Karpas-422 (cell line): ENCODE results near the gene CFAP20. TPM values are rescaled to one million over a fixed set of nuclear protein-coding genes. Genes with fewer than 3 reads are reported as not detected.
"Not testable (repeated sequence)": the region's sequence is repeated elsewhere in the genome, so short reads cannot be mapped to it uniquely, and the experiment has no call there.

Source experiments
- DNase-seq: peaks from one replicate; pipeline ENCODE4 v3.0.0-alpha.2; 2015
- H2AFZ ChIP-seq: fragments of 200-600 bp; sonication (generic); 2 replicates; pipeline ENCODE4 v1.6.1; 2014; ENCODE audit warnings: antibody characterized with exemption, low read length, mixed read lengths
- H3K27ac ChIP-seq: fragments of 200-600 bp; sonication (generic); 2 replicates; pipeline ENCODE4 v1.5.1; 2014; ENCODE audit warnings: mild to moderate bottlenecking, low read length, moderate library complexity
- H3K27me3 ChIP-seq: fragments of 200-600 bp; sonication (generic); 2 replicates; pipeline ENCODE4 v1.6.1; 2014; ENCODE audit warnings: low read length, mixed read lengths
- H3K36me3 ChIP-seq: fragments of 200-600 bp; sonication (generic); 2 replicates; pipeline ENCODE4 v1.6.1; 2014; ENCODE audit warnings: low read length, mixed read lengths; ENCODE audit not compliant: insufficient read depth
- H3K4me1 ChIP-seq: fragments of 200-600 bp; sonication (generic); 2 replicates; pipeline ENCODE4 v1.6.1; 2014; ENCODE audit warnings: mild to moderate bottlenecking, low read length, mixed read lengths
- H3K4me2 ChIP-seq: fragments of 200-600 bp; sonication (generic); 2 replicates; pipeline ENCODE4 v1.6.1; 2014; ENCODE audit warnings: low read length, low read depth, mild to moderate bottlenecking; ENCODE audit not compliant: poor library complexity, severe bottlenecking
- H3K4me3 ChIP-seq: fragments of 200-600 bp; sonication (generic); 2 replicates; pipeline ENCODE4 v1.5.1; 2014; ENCODE audit warnings: mild to moderate bottlenecking, antibody characterized with exemption, low read length, mixed read lengths
- H3K79me2 ChIP-seq: fragments of 200-600 bp; sonication (generic); 2 replicates; pipeline ENCODE4 v1.6.1; 2014; ENCODE audit warnings: mild to moderate bottlenecking, low read length, mixed read lengths
- H3K9ac ChIP-seq: fragments of 200-600 bp; sonication (generic); 2 replicates; pipeline ENCODE4 v1.6.0; 2014; ENCODE audit warnings: low read length
- H3K9me2 ChIP-seq: fragments of 200-600 bp; sonication (generic), shearing (Covaris generic); replicated peaks from 2 replicates; pipeline ENCODE4 v1.6.0; 2014; ENCODE audit warnings: mild to moderate bottlenecking, low read length, moderate library complexity; ENCODE audit not compliant: insufficient read depth
- H3K9me3 ChIP-seq: fragments of 300-700, 200-600 bp; sonication (generic); 2 replicates; pipeline ENCODE4 v1.6.1; 2014; ENCODE audit warnings: low read length, mixed read lengths
- H4K20me1 ChIP-seq: fragments of 200-600 bp; sonication (generic); 2 replicates; pipeline ENCODE4 v1.6.1; 2014; ENCODE audit warnings: mild to moderate bottlenecking, antibody characterized with exemption, low read length, low read depth; ENCODE audit not compliant: insufficient read depth
- total RNA-seq: library from RNA; depleted of rRNA; stranded (reverse); fragments of >200 nt; shearing (Covaris generic); gene quantifications from 2 replicates; pipeline ENCODE4 v1.2.3, GENCODE V29; 2014; ENCODE audit warnings: low replicate concordance

Gene CFAP20
- total RNA-seq, 1 experiment from 2014 or later, result 60.5 TPM

DNA sequence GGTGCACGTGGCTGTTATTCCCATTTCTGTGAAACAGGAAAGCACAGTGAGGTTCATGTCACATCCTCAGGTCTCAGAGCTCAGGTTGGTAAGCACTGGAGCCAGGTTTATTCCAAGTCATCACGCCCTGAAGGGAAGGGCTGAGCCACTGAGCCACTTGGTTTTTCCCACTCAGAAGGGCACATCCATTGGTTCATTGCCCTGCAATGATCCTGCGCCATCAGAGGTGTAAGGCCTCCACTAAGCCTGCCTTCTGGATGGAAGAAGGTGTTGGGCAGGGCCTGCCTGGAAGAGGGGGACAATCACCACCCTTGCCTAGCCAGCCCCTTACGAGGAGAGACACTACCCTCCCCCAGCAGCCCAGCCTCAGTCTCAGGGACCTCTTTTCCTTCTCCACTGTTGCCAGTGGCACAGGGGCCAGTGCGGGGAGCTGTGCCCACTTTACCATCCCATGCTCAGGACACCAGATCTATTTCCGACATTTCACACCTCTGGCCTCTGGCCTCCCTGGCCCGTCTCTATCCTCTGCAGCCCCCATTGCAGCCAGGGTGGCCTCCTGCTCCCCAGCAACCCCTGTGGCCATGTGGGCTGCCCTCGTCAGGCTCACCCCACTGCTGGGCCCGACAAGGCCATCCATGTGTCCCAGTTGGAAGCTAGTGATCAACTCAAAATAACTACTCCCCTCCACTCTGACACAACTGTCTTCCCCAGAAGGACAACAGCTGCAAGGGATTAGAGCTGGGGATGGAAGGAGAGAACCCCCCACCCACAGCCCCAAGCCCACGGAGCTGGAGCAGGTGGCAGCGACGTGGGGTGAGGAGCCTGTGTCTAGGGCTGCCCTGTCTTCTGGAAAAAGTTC is 29.9 kb downstream of the CFAP20 start:
- Histone ChIP-seq H3K79me2 (no peaks in the 10 kb centered on the region), H3K4me3 (no peak overlapping the region), H4K20me1 (no peaks in the 10 kb centered on the region), H3K27me3 (no peaks in the 10 kb centered on the region), H3K27ac (no peak overlapping the region), H2AFZ (no peak overlapping the region), H3K9me2 (no peaks in the 10 kb centered on the region), H3K4me2 (no peak overlapping the region), H3K9ac (no peak overlapping the region), H3K9me3 (no peaks in the 10 kb centered on the region), H3K36me3 (no peaks in the 10 kb centered on the region), H3K4me1 (peaks cover 4% of the 10 kb centered on the region)
- DNase-seq, result no peak

DNA sequence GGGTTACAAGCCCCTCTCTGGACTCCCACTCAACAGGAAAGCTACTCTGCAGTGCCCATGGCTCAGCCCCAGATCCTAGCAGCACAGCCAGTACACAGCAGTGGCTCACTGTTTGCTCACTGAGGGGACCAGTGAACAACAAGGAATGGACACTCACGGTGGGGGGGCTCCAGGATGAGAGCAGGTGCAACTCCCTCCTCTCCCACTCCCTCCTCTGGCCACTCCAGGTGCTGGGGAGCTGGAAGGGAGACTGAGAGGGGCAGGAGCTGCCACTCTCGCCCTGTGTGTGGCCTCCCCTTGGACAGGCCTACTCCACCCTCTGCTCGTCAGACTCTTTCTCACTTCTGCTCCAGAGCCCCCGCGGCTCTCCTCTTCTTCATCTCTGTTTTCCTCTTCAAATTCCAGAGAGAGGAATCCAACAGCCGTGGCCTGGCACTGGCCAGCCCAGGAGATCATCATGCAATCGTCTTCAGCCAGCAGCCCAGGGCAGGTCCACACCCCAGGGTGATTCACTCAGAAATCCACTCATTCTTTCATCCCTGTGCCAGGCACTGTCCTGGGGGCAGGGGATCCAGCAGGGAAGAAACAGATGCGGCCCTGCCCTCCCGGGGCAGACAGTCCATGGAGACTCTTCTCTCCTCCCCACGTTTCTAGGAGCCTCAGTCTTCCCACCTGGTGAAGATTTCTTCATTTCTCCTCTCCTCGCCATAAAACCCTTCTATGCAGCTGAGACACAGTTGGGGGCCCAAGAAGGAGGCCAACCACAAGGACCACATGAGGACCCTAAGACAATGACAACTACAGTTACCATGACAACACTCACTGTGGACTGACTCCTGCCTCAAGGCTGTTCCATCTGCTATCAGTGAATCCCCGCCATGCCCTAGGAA is 30.7 kb downstream of the CFAP20 start:
- Histone ChIP-seq H3K79me2 (no peaks in the 10 kb centered on the region), H3K27ac (no peak overlapping the region), H3K4me2 (no peak overlapping the region), H3K4me1 (peaks cover 4% of the 10 kb centered on the region), H3K4me3 (no peak overlapping the region), H3K36me3 (no peaks in the 10 kb centered on the region), H4K20me1 (no peaks in the 10 kb centered on the region), H3K9me3 (no peaks in the 10 kb centered on the region), H3K9ac (no peak overlapping the region), H3K27me3 (no peaks in the 10 kb centered on the region), H3K9me2 (no peaks in the 10 kb centered on the region), H2AFZ (no peak overlapping the region)
- DNase-seq, result no peak

DNA sequence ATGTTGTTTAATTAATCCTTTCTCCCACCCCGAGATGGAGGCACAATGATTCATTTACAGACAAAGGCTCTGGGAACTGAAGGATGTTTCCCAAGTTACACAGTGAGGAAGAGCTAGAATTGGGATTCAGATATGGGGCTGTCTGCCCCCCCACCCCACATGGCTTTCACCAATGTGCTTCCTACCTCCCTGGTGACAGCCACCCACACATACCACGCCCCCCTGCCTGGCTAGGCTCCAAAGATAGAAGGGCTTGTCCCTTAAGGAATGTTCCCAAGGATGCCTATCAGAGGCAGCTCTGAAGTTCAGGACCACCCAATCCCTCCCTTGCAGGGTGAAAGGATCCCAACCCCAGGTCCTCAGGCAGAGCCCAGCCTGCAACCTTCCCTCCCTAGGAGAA is 32.9 kb downstream of the CFAP20 start:
- no peaks in the 10 kb centered on the region for H3K9me2 ChIP-seq
- H3K4me3 ChIP-seq, result no peak overlapping the region
- H3K4me2 ChIP-seq, result no peak overlapping the region
- H3K27ac ChIP-seq, result no peak overlapping the region
- H3K9ac ChIP-seq, result no peak overlapping the region
- no peaks in the 10 kb centered on the region for H4K20me1 ChIP-seq
- no peak for DNase-seq
- H2AFZ ChIP-seq, result no peak overlapping the region
- no peaks in the 10 kb centered on the region for H3K9me3 ChIP-seq
- no peaks in the 10 kb centered on the region for H3K79me2 ChIP-seq
- no peaks in the 10 kb centered on the region for H3K27me3 ChIP-seq
- no peaks in the 10 kb centered on the region for H3K4me1 ChIP-seq
- H3K36me3 ChIP-seq, result no peaks in the 10 kb centered on the region

DNA sequence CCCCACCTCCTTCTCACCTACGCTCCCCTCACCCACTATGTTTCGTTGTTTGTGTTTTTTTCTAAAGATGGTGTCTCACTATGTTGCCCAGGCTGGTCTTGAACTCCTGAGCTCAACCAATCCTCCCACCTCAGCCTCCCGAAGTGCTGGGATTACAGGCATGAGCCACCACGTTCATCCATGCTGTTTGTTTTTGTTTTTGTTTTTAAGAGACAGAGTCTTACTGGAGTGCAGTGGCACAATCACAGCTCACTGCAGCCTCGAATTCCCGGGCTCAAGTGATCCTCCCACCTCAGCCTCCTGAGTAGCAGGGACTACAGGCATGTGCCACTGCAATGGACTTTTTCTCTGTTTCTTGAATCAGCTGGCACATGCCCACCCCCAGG is 33.6 kb downstream of the CFAP20 start:
- not testable (repeated sequence) for H3K36me3 ChIP-seq, H3K27ac ChIP-seq, H3K9me2 ChIP-seq, H2AFZ ChIP-seq, H3K9me3 ChIP-seq, H3K4me3 ChIP-seq, H4K20me1 ChIP-seq, DNase-seq, H3K27me3 ChIP-seq, H3K4me1 ChIP-seq, H3K9ac ChIP-seq, H3K4me2 ChIP-seq, H3K79me2 ChIP-seq

DNA sequence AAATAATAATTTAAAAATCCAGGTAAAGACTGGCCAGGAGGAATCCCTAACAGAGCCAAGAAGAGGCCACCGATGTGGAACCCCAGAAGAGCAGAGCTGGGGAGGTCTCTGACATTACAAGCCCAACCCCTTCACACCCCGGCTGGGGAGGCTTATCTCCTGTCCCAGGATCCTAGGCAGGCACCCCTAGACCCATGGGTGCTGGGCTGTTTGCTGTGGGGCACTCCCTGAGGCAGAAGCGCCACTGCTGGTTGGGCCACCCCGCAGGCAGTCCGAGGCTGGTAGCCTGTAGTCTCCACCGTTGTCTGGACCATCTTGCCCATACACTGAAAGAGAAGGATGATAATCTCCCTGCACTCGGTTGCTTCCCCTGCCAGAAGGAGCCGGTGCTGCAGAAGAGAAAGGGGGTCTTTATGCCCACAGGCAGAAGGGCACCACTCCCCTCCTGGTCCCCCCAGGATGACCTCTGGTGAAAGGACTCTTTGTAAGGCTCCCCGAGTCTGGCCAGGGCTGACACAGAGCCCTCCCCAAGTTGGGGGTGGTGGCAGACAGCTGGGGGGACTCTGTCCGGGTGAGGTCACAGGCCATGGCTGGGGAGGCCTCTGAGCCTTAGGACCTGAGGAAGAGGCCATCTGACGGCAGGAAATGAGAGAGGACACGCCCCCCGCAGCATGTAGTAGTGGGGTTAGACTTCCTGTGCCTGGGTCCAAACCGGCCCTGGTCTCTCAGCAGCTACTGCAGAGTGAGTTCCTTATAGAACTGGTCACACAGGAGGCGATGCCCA is 34.2 kb downstream of the CFAP20 start:
- no peak overlapping the region for H3K4me3 ChIP-seq
- DNase-seq, result no peak

DNA sequence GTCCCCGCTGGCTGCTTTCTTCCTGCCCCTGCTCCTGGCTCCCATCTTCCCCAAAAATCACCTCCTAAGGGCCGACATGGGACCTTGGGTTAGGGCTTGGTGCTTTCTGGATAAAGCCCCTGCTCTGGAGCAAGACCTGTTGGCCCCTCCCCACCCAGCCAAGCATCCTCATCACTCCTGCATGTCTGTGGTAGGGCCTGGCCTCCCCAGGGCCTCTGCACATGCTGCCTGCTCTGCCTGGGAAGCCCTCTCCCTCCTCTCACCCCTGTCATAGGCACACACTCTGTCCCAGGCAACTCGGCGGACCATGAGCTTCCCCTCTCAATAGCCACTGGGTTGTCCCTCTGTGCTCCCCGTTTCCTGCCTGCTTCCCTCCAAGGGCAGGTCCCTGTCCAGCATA is 35.2 kb downstream of the CFAP20 start:
- Histone ChIP-seq H3K4me2 (no peak overlapping the region), H3K79me2 (no peaks in the 10 kb centered on the region), H3K27me3 (no peaks in the 10 kb centered on the region), H2AFZ (no peak overlapping the region), H3K9ac (no peak overlapping the region), H3K27ac (no peak overlapping the region), H3K36me3 (no peaks in the 10 kb centered on the region), H3K4me3 (no peak overlapping the region), H3K9me2 (no peaks in the 10 kb centered on the region), H4K20me1 (no peaks in the 10 kb centered on the region), H3K9me3 (no peaks in the 10 kb centered on the region), H3K4me1 (no peaks in the 10 kb centered on the region)
- DNase-seq, result no peak

More for the DNA sequence above, 34.2 kb downstream of the CFAP20 start:
- Histone ChIP-seq H3K27me3 (no peaks in the 10 kb centered on the region), H3K9me3 (no peaks in the 10 kb centered on the region), H3K4me1 (no peaks in the 10 kb centered on the region), H3K27ac (no peak overlapping the region), H3K36me3 (no peaks in the 10 kb centered on the region), H3K79me2 (no peaks in the 10 kb centered on the region), H3K4me2 (no peak overlapping the region), H4K20me1 (no peaks in the 10 kb centered on the region), H2AFZ (no peak overlapping the region), H3K9me2 (no peaks in the 10 kb centered on the region), H3K9ac (no peak overlapping the region)

DNA sequence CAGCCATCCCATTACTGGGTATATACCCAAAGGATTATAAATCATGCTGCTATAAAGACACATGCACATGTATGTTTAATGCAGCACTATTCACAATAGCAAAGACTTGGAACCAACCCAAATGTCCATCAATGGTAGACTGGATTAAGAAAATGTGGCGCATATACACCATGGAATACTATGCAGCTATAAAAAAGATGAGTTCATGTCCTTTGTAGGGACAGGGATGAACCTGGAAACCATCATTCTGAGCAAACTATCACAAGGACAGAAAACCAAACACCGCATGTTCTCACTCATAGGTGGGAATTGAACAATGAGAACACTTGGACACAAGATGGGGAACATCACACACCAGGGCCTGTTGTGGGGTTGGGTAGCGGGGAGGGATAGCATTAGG is 38.8 kb downstream of the CFAP20 start:
- not testable (repeated sequence) for H3K9me2 ChIP-seq, H3K27ac ChIP-seq, H3K4me3 ChIP-seq, H4K20me1 ChIP-seq, H3K79me2 ChIP-seq, H3K27me3 ChIP-seq, DNase-seq, H3K4me2 ChIP-seq, H3K9ac ChIP-seq, H2AFZ ChIP-seq, H3K4me1 ChIP-seq, H3K36me3 ChIP-seq, H3K9me3 ChIP-seq

DNA sequence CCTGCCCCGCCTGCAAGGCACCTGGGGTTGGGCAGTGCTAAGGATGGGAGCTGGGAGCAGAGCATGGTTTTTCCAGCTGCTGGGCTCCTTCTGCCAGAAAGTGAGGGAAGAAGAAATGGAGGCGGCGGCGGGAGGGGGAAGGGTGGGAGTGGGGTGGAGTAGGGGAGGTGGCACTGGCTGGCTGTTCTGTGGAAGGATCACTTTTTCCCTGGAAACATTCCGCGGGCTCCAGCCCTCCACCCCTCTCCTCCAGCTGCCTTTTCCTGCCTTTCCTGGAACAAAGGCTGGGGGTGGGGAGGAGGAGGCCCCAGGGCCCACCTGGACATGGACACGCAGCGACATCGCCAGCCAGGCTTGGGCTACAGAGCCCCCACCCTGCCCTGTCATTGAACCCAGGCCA is 41.1 kb downstream of the CFAP20 start:
- H3K4me1 ChIP-seq, result no peaks in the 10 kb centered on the region
- no peak overlapping the region for H2AFZ ChIP-seq
- H3K27ac ChIP-seq, result no peak overlapping the region
- H3K27me3 ChIP-seq, result no peaks in the 10 kb centered on the region
- H3K9ac ChIP-seq, result no peak overlapping the region
- H3K9me3 ChIP-seq, result no peaks in the 10 kb centered on the region
- H3K9me2 ChIP-seq, result no peaks in the 10 kb centered on the region
- no peaks in the 10 kb centered on the region for H4K20me1 ChIP-seq
- no peaks in the 10 kb centered on the region for H3K79me2 ChIP-seq
- H3K4me2 ChIP-seq, result no peak overlapping the region
- no peak for DNase-seq
- H3K36me3 ChIP-seq, result no peaks in the 10 kb centered on the region
- no peak overlapping the region for H3K4me3 ChIP-seq
